ENCODE results near the gene RBM12.

GRCh38 chr20:35629427-35630145, 35.1 kb downstream of the RBM12 start:
- no peak for TF ChIP-seq CTCF (conservative IDR thresholded peaks at IDR 0.05; ENCODE audit: low read depth, low read length)
- TF ChIP-seq POLR2A (IDR thresholded peaks at IDR 0.05; ENCODE audit: low read depth, low read length): no peak
- TF ChIP-seq SMC3 (IDR thresholded peaks at IDR 0.05; ENCODE audit: low read depth, low read length): no peak
- TF ChIP-seq USF2 (IDR thresholded peaks at IDR 0.05; ENCODE audit: low read depth, low read length): no peak
- TF ChIP-seq FOS (IDR thresholded peaks at IDR 0.05; ENCODE audit: low read depth, low read length): no peak
- no peak for TF ChIP-seq CEBPB (IDR thresholded peaks at IDR 0.05; ENCODE audit: low read depth, low read length)
- TF ChIP-seq RFX5 (IDR thresholded peaks at IDR 0.05; ENCODE audit: low read depth, low read length): no peak
- no peak for TF ChIP-seq BHLHE40 (IDR thresholded peaks at IDR 0.05; ENCODE audit: low read depth, low read length)
- no peak for TF ChIP-seq RAD21 (IDR thresholded peaks at IDR 0.05; ENCODE audit: low read length)
- no peak for TF ChIP-seq MAFK (IDR thresholded peaks at IDR 0.05; ENCODE audit: low read depth, low read length)
- no peak for TF ChIP-seq MXI1 (IDR thresholded peaks at IDR 0.05; ENCODE audit: borderline replicate concordance, low read depth, low read length)
- no peak for TF ChIP-seq NFE2L2 (IDR thresholded peaks at IDR 0.05; ENCODE audit: low read depth, low read length)
- TF ChIP-seq ELK1 (IDR thresholded peaks at IDR 0.05; ENCODE audit: borderline replicate concordance, low read depth, low read length): no peak

All from IMR-90 (cell line).